ENCODE results near the gene NDUFA8.

Gene NDUFA8

GRCh38 chr9:122143876-122144405, 15.6 kb downstream of the NDUFA8 start:
- no peak for DNase-seq (ENCODE audit: low read depth)
- H3K4me3 ChIP-seq (ENCODE audit: control insufficient read depth, low read depth, low read length) = no peak overlapping the region
- no peak for TF ChIP-seq CTCF (IDR thresholded peaks at IDR 0.05; ENCODE audit: control insufficient read depth, insufficient read depth, low read depth, low read length, missing control alignments)

GRCh38 chr9:122143296-122143695, 16.3 kb downstream of the NDUFA8 start:
- TF ChIP-seq CTCF (IDR thresholded peaks at IDR 0.05; ENCODE audit: control insufficient read depth, insufficient read depth, low read depth, low read length, missing control alignments) = no peak
- H3K4me3 ChIP-seq (ENCODE audit: control insufficient read depth, low read depth, low read length) = no peak overlapping the region
- no peak for DNase-seq (ENCODE audit: low read depth)

- DNase-seq (ENCODE audit: low read depth) = no peak
- no peak for TF ChIP-seq CTCF (IDR thresholded peaks at IDR 0.05; ENCODE audit: control insufficient read depth, insufficient read depth, low read depth, low read length, missing control alignments)
- H3K4me3 ChIP-seq (ENCODE audit: control insufficient read depth, low read depth, low read length) = no peak overlapping the region
These were observed 17.9 kb downstream of the NDUFA8 start for GRCh38 chr9:122141671-122142070.

- TF ChIP-seq CTCF (IDR thresholded peaks at IDR 0.05; ENCODE audit: control insufficient read depth, insufficient read depth, low read depth, low read length, missing control alignments) = no peak
- no peak overlapping the region for H3K4me3 ChIP-seq (ENCODE audit: control insufficient read depth, low read depth, low read length)
- no peak for DNase-seq (ENCODE audit: low read depth)
These were observed 19.0 kb downstream of the NDUFA8 start for GRCh38 chr9:122140368-122141193.

- TF ChIP-seq CTCF (IDR thresholded peaks at IDR 0.05; ENCODE audit: control insufficient read depth, insufficient read depth, low read depth, low read length, missing control alignments) = no peak
- no peak for DNase-seq (ENCODE audit: low read depth)
- no peak overlapping the region for H3K4me3 ChIP-seq (ENCODE audit: control insufficient read depth, low read depth, low read length)
These were observed 20.9 kb downstream of the NDUFA8 start for GRCh38 chr9:122138560-122139268.

GRCh38 chr9:122135529-122135859, 24.1 kb downstream of the NDUFA8 start:
- no peak overlapping the region for H3K4me3 ChIP-seq (ENCODE audit: control insufficient read depth, low read depth, low read length)
- no peak for TF ChIP-seq CTCF (IDR thresholded peaks at IDR 0.05; ENCODE audit: control insufficient read depth, insufficient read depth, low read depth, low read length, missing control alignments)
- DNase-seq (ENCODE audit: low read depth) = no peak

Measured in AG09309 (cell line).